ENCODE results near the gene PRPF6.

Gene PRPF6

GRCh38 chr20:63950701-63951397 is 30.1 kb upstream of the PRPF6 start:
- Histone ChIP-seq H2BK12ac (ENCODE audit: low read length in 2 of 2) (peak overlapping the region in 1 of 2 experiments; percentile 25), H2BK15ac (ENCODE audit: low read depth, poor library complexity, severe bottlenecking) (no peak overlapping the region), H2BK5ac (ENCODE audit: low read depth, low read length, poor library complexity, severe bottlenecking) (no peak overlapping the region), H3K14ac (ENCODE audit: low read length in 2 of 2) (no peak overlapping the region), H4K8ac (ENCODE audit: low read length) (no peak overlapping the region), H3K4ac (ENCODE audit: low read depth in 1 of 2, low read length in 2 of 2) (no peak overlapping the region), H2BK120ac (ENCODE audit: low read depth, low read length) (no peak overlapping the region), H3K4me2 (ENCODE audit: low read length, poor library complexity, severe bottlenecking) (no peak overlapping the region), H3K23ac (ENCODE audit: low read length in 2 of 2) (no peak overlapping the region), H3K27me3 (ENCODE audit: control insufficient read depth in 1 of 2, insufficient read depth in 1 of 2, low read length in 2 of 2) (no peaks in the 10 kb centered on the region), H3K27ac (ENCODE audit: low read length, poor library complexity, severe bottlenecking) (no peak overlapping the region), H3K4me3 (ENCODE audit: insufficient read depth in 1 of 2, low read depth in 1 of 2, low read length in 2 of 2) (no peak overlapping the region), H3K9me3 (ENCODE audit: control insufficient read depth, low read length) (no peaks in the 10 kb centered on the region), H3K4me1 (ENCODE audit: control insufficient read depth, insufficient read depth, low read depth, low read length) (peaks cover 60% of the 10 kb centered on the region), H2AFZ (ENCODE audit: low read depth, low read length) (no peak overlapping the region), H3K36me3 (ENCODE audit: control insufficient read depth in 1 of 2, insufficient read depth in 2 of 2, low read depth in 1 of 2, low read length in 2 of 2) (peaks cover 6 to 58% of the 10 kb centered on the region in 2 experiments), H3K18ac (ENCODE audit: low read depth in 1 of 2, low read length in 2 of 2) (peak overlapping the region in 1 of 2 experiments; percentile 49), H3K9ac (ENCODE audit: low read length) (peak overlapping the region; percentile 62), H2AK5ac (ENCODE audit: low read length, severe bottlenecking) (no peak overlapping the region), H3K79me1 (replicated peaks; ENCODE audit: low read length, poor library complexity, severe bottlenecking) (peaks cover 20% of the 10 kb centered on the region), H4K91ac (ENCODE audit: low read length) (no peak overlapping the region)
- WGBS = 92% methylated on average over 20 of the region's 20 CpGs
- DNase-seq = no peak

GRCh38 chr20:63951398-63952209 is 29.3 kb upstream of the PRPF6 start:
- Histone ChIP-seq H3K23ac (ENCODE audit: low read length in 2 of 2) (no peak overlapping the region), H2AK5ac (ENCODE audit: low read length, severe bottlenecking) (no peak overlapping the region), H3K4me1 (ENCODE audit: control insufficient read depth, insufficient read depth, low read depth, low read length) (peaks cover 60% of the 10 kb centered on the region), H3K27me3 (ENCODE audit: control insufficient read depth in 1 of 2, insufficient read depth in 1 of 2, low read length in 2 of 2) (no peaks in the 10 kb centered on the region), H3K27ac (ENCODE audit: low read length, poor library complexity, severe bottlenecking) (no peak overlapping the region), H2BK5ac (ENCODE audit: low read depth, low read length, poor library complexity, severe bottlenecking) (no peak overlapping the region), H3K9ac (ENCODE audit: low read length) (no peak overlapping the region), H2BK120ac (ENCODE audit: low read depth, low read length) (no peak overlapping the region), H4K8ac (ENCODE audit: low read length) (no peak overlapping the region), H3K4ac (ENCODE audit: low read depth in 1 of 2, low read length in 2 of 2) (peak overlapping the region in 1 of 2 experiments; percentile 46), H3K4me3 (ENCODE audit: insufficient read depth in 1 of 2, low read depth in 1 of 2, low read length in 2 of 2) (no peak overlapping the region), H3K36me3 (ENCODE audit: control insufficient read depth in 1 of 2, insufficient read depth in 2 of 2, low read depth in 1 of 2, low read length in 2 of 2) (peaks cover 6 to 53% of the 10 kb centered on the region in 2 experiments), H2BK12ac (ENCODE audit: low read length in 2 of 2) (no peak overlapping the region), H3K4me2 (ENCODE audit: low read length, poor library complexity, severe bottlenecking) (no peak overlapping the region), H3K9me3 (ENCODE audit: control insufficient read depth, low read length) (no peaks in the 10 kb centered on the region), H2BK15ac (ENCODE audit: low read depth, poor library complexity, severe bottlenecking) (no peak overlapping the region), H2AFZ (ENCODE audit: low read depth, low read length) (no peak overlapping the region), H3K79me1 (replicated peaks; ENCODE audit: low read length, poor library complexity, severe bottlenecking) (peaks cover 17% of the 10 kb centered on the region), H4K91ac (ENCODE audit: low read length) (no peak overlapping the region), H3K18ac (ENCODE audit: low read depth in 1 of 2, low read length in 2 of 2) (no peak overlapping the region), H3K14ac (ENCODE audit: low read length in 2 of 2) (peak overlapping the region in 1 of 2 experiments; percentile 62)
- 85% methylated on average over 17 of the region's 17 CpGs for WGBS
- no peak for DNase-seq

GRCh38 chr20:63952210-63952535 is 28.8 kb upstream of the PRPF6 start:
- Histone ChIP-seq H3K23ac (ENCODE audit: low read length in 2 of 2) (no peak overlapping the region), H2BK120ac (ENCODE audit: low read depth, low read length) (no peak overlapping the region), H3K18ac (ENCODE audit: low read depth in 1 of 2, low read length in 2 of 2) (no peak overlapping the region), H3K4me3 (ENCODE audit: insufficient read depth in 1 of 2, low read depth in 1 of 2, low read length in 2 of 2) (peak overlapping the region in 1 of 2 experiments; percentile 16), H3K27me3 (ENCODE audit: control insufficient read depth in 1 of 2, insufficient read depth in 1 of 2, low read length in 2 of 2) (no peaks in the 10 kb centered on the region), H3K9ac (ENCODE audit: low read length) (no peak overlapping the region), H4K8ac (ENCODE audit: low read length) (peak overlapping the region; percentile 16), H3K27ac (ENCODE audit: low read length, poor library complexity, severe bottlenecking) (no peak overlapping the region), H2BK12ac (ENCODE audit: low read length in 2 of 2) (no peak overlapping the region), H4K91ac (ENCODE audit: low read length) (peak overlapping the region; percentile 35), H2AK5ac (ENCODE audit: low read length, severe bottlenecking) (no peak overlapping the region), H2BK15ac (ENCODE audit: low read depth, poor library complexity, severe bottlenecking) (no peak overlapping the region), H2BK5ac (ENCODE audit: low read depth, low read length, poor library complexity, severe bottlenecking) (no peak overlapping the region), H3K4me1 (ENCODE audit: control insufficient read depth, insufficient read depth, low read depth, low read length) (peaks cover 63% of the 10 kb centered on the region), H3K14ac (ENCODE audit: low read length in 2 of 2) (peak overlapping the region in 1 of 2 experiments; percentile 62), H3K9me3 (ENCODE audit: control insufficient read depth, low read length) (no peaks in the 10 kb centered on the region), H3K79me1 (replicated peaks; ENCODE audit: low read length, poor library complexity, severe bottlenecking) (peaks cover 17% of the 10 kb centered on the region), H3K4ac (ENCODE audit: low read depth in 1 of 2, low read length in 2 of 2) (peak overlapping the region in 1 of 2 experiments; percentile 46), H3K4me2 (ENCODE audit: low read length, poor library complexity, severe bottlenecking) (no peak overlapping the region), H3K36me3 (ENCODE audit: control insufficient read depth in 1 of 2, insufficient read depth in 2 of 2, low read depth in 1 of 2, low read length in 2 of 2) (peaks cover 6 to 49% of the 10 kb centered on the region in 2 experiments), H2AFZ (ENCODE audit: low read depth, low read length) (no peak overlapping the region)
- no peak for DNase-seq
- WGBS = 96% methylated on average over 15 of the region's 15 CpGs

- no peak overlapping the region for H2BK15ac ChIP-seq (ENCODE audit: low read depth, poor library complexity, severe bottlenecking)
- H3K4me2 ChIP-seq (ENCODE audit: low read length, poor library complexity, severe bottlenecking) = no peak overlapping the region
- peaks cover 68% of the 10 kb centered on the region for H3K4me1 ChIP-seq (ENCODE audit: control insufficient read depth, insufficient read depth, low read depth, low read length)
- no peaks in the 10 kb centered on the region for H3K9me3 ChIP-seq (ENCODE audit: control insufficient read depth, low read length)
- H2BK5ac ChIP-seq (ENCODE audit: low read depth, low read length, poor library complexity, severe bottlenecking) = no peak overlapping the region
- no peaks in the 10 kb centered on the region for H3K27me3 ChIP-seq (ENCODE audit: control insufficient read depth in 1 of 2, insufficient read depth in 1 of 2, low read length in 2 of 2)
- no peak overlapping the region for H2BK12ac ChIP-seq (ENCODE audit: low read length in 2 of 2)
- no peak overlapping the region for H3K4me3 ChIP-seq (ENCODE audit: insufficient read depth in 1 of 2, low read depth in 1 of 2, low read length in 2 of 2)
- peak overlapping the region; percentile 31 for H4K91ac ChIP-seq (ENCODE audit: low read length)
- H3K36me3 ChIP-seq (ENCODE audit: control insufficient read depth in 1 of 2, insufficient read depth in 2 of 2, low read depth in 1 of 2, low read length in 2 of 2) = peaks cover 6 to 46% of the 10 kb centered on the region in 2 experiments
- peak overlapping the region; percentile 50 for H4K8ac ChIP-seq (ENCODE audit: low read length)
- H3K4ac ChIP-seq (ENCODE audit: low read depth in 1 of 2, low read length in 2 of 2) = no peak overlapping the region
- H3K9ac ChIP-seq (ENCODE audit: low read length) = no peak overlapping the region
- peak overlapping the region in 1 of 2 experiments; percentile 1 for H3K18ac ChIP-seq (ENCODE audit: low read depth in 1 of 2, low read length in 2 of 2)
- DNase-seq = no peak
- H2AK5ac ChIP-seq (ENCODE audit: low read length, severe bottlenecking) = no peak overlapping the region
- peaks cover 17% of the 10 kb centered on the region for H3K79me1 ChIP-seq (replicated peaks; ENCODE audit: low read length, poor library complexity, severe bottlenecking)
- no peak overlapping the region for H2AFZ ChIP-seq (ENCODE audit: low read depth, low read length)
- H3K14ac ChIP-seq (ENCODE audit: low read length in 2 of 2) = no peak overlapping the region
- H2BK120ac ChIP-seq (ENCODE audit: low read depth, low read length) = no peak overlapping the region
- 97% methylated on average over 14 of the region's 14 CpGs for WGBS
- H3K27ac ChIP-seq (ENCODE audit: low read length, poor library complexity, severe bottlenecking) = no peak overlapping the region
- no peak overlapping the region for H3K23ac ChIP-seq (ENCODE audit: low read length in 2 of 2)
Observed at GRCh38 chr20:63952769-63953168, 28.2 kb upstream of the PRPF6 start.

All from mesenchymal stem cell (in vitro differentiated cells and primary cell).